Right lobe of liver (tissue), 6 donors: ENCODE data around the gene GPR17. TPM values are rescaled to one million over a fixed set of nuclear protein-coding genes. Genes with fewer than 3 reads are reported as not detected.
A peak's percentile ranks its signal among the peaks of the same experiment; 100 is the strongest.

Experiments
- ATAC-seq, 4 donors: fragments of 200-7000 bp; cut with Tn5 transposase; one replicate each; pipeline ENCODE4 v1.9.1; 2020; ENCODE audit warnings: mild to moderate bottlenecking in 4 of 4, moderate library complexity in 4 of 4
- DNase-seq, 3 donors: peaks; one replicate each; pipeline ENCODE4 v3.0.0-alpha.2; 2020
- H3K27ac ChIP-seq, 3 donors: fragments of 200-600 bp; one replicate each; pipeline ENCODE4 v1.8.0; 2022
- H3K27me3 ChIP-seq, 2 donors: fragments of 200-600 bp; one replicate each; pipeline ENCODE4 v1.8.0; 2022
- H3K36me3 ChIP-seq, 4 donors: fragments of 200-600 bp; sonication (generic) in 1 of 4; one replicate each; pipeline versions ENCODE4 v1.5.1 to v1.8.0; 2017 to 2022; ENCODE audit warnings: control low read depth in 1 of 4
- H3K4me1 ChIP-seq, 4 donors: fragments of 200-600 bp; sonication (generic) in 1 of 4; one replicate each; pipeline versions ENCODE4 v1.5.1 to v1.8.0; 2017 to 2022; ENCODE audit warnings: control low read depth in 1 of 4
- H3K4me3 ChIP-seq, 3 donors: fragments of 200-600 bp; one replicate each; pipeline ENCODE4 v1.8.0; 2022
- H3K9me3 ChIP-seq, 4 donors: fragments of 200-600 bp; sonication (generic) in 1 of 4; one replicate each; pipeline versions ENCODE4 v1.5.1 to v1.8.0; 2017 to 2022; ENCODE audit warnings: control low read depth in 1 of 4
- POLR2A ChIP-seq: fragments of 450-650 bp; IDR thresholded peaks from one replicate; pipeline ENCODE4 v1.6.1; 2017; ENCODE audit warnings: antibody characterized with exemption, mild to moderate bottlenecking
- WGBS: methylation state at CpG from one replicate; pipeline ENCODE4 v1.1.6; 2018; ENCODE audit warnings: low coverage, low lambda C conversion rate; ENCODE audit not compliant: insufficient coverage; ENCODE audit errors: missing lambda C conversion rate; 5-methylcytosine and 5-hydroxymethylcytosine counted together
- intact Hi-C, 2 donors: fragments of 100-400 bp; cut with DNase I; formaldehyde crosslinking; loops; one replicate each; pipeline versions ENCODE4 v1.11.2 to v1.14.1; 2022
- total RNA-seq, 6 experiments: library from RNA; depleted of rRNA in 2 of 6; stranded (reverse); fragments of >200 nt in 2 of 6; fragmentation: NEBNext Ultra II Directional in 3 of 6; extraction: Animal tissue kit (Norgen Biotek cat#: 25700) in 3 of 6; gene quantifications; one replicate each; pipeline versions ENCODE4 v1.1.0 to v1.2.4, GENCODE V29; 2016 to 2023
- TF ChIP-seq, protein P1 (sequence below), 4 donors: fragments of 200-600 bp in 3 of 4; fragments of 450-650 bp in 1 of 4; IDR thresholded peaks; one replicate each; pipeline versions ENCODE4 v1.5.1 to v1.8.0; 2016 to 2022; ENCODE audit warnings: antibody characterized with exemption in 4 of 4, mild to moderate bottlenecking in 2 of 4
- donor health status: DM: no; HTN: yes; CAD: no.
- donor health status: DM: no; HTN: no; CAD: no.
- donor health status: DM: no; HTN: no; CAD: no.
- donor health status: DM: no; HTN: yes; CAD: no.
- donor health status: DM: no; HTN: yes; CAD: no.

GPR17 gene
- total RNA-seq, 6 experiments from 2014 or later = not detected

DNA sequence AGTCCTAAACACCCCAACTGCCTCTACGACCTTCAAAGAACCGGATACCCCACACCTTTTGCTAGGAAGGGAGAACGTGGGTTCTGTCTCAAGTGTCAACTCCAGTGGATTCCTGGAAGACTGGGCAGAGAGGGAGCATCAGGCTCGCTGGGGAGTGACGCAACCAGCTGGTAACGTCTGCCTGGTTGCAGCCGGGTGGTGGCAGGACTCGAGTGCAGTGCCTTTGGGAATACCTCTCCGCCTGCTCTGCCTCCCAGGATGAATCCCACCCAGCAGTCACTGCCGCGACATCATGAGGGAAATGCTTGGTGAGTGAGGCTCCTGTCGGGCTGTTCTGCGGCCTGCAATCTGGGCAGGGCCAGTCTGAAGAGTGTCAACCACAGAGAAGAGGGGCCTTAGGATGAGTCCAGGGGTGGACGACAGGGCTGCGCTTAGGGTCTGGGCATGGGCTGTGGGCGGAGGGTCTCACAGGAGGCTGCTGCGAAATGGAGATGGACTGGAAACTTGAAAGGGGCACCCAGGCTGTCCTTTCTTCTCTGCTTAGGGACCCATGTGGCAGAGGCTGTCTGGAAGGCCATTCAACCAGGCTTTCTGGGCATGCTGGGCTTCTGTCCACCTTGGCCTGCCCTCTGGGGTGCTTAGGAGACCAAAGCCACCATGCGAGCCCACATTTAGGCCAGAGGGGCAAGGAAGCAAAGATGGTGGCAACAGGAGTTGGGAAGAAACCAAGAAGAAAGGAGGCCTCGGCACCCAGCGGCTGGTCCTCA lies 12.9 kb downstream of the GPR17 start:
- H3K27me3 ChIP-seq = no peaks in the 10 kb centered on the region
- WGBS = 68% methylated on average over 5 of the region's 20 CpGs
- H3K36me3 ChIP-seq = peaks cover 0 to 20% (median 7%) of the 10 kb centered on the region in 4 donors
- peak overlapping the region in 1 of 3 donors; percentile 10 for H3K27ac ChIP-seq
- ATAC-seq (no peak), DNase-seq (peak in 2 of 3 donors; percentile 37 to 40)
- TF ChIP-seq, protein P1, sequence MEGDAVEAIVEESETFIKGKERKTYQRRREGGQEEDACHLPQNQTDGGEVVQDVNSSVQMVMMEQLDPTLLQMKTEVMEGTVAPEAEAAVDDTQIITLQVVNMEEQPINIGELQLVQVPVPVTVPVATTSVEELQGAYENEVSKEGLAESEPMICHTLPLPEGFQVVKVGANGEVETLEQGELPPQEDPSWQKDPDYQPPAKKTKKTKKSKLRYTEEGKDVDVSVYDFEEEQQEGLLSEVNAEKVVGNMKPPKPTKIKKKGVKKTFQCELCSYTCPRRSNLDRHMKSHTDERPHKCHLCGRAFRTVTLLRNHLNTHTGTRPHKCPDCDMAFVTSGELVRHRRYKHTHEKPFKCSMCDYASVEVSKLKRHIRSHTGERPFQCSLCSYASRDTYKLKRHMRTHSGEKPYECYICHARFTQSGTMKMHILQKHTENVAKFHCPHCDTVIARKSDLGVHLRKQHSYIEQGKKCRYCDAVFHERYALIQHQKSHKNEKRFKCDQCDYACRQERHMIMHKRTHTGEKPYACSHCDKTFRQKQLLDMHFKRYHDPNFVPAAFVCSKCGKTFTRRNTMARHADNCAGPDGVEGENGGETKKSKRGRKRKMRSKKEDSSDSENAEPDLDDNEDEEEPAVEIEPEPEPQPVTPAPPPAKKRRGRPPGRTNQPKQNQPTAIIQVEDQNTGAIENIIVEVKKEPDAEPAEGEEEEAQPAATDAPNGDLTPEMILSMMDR (IDR thresholded peaks at IDR 0.05) = no peak
- no peak for TF ChIP-seq POLR2A
- no peaks in the 10 kb centered on the region for H3K9me3 ChIP-seq
- intact Hi-C loops = no loop called here
- no peak overlapping the region for H3K4me3 ChIP-seq
- peaks cover 0 to 18% (median 10%) of the 10 kb centered on the region in 4 donors for H3K4me1 ChIP-seq

GRCh38 chr2:127659408-127660290 lies 13.7 kb downstream of the GPR17 start:
- peak; percentile 27 to 58 (median 54) for DNase-seq
- H3K4me1 ChIP-seq = peaks cover 0 to 19% (median 11%) of the 10 kb centered on the region in 4 donors
- ATAC-seq = peak; percentile 31 to 64 (median 40)
- H3K27ac ChIP-seq = peak overlapping the region in 2 of 3 donors; percentile 10 to 38
- WGBS = 60% methylated on average over 6 of the region's 14 CpGs
- TF ChIP-seq, protein P1 (IDR thresholded peaks at IDR 0.05) = no peak
- no peak for TF ChIP-seq POLR2A
- no peaks in the 10 kb centered on the region for H3K27me3 ChIP-seq
- H3K36me3 ChIP-seq = peaks cover 0 to 12% (median 4%) of the 10 kb centered on the region in 4 donors
- intact Hi-C loops = no loop called here
- H3K9me3 ChIP-seq = no peaks in the 10 kb centered on the region
- H3K4me3 ChIP-seq = no peak overlapping the region

- 90% methylated on average over 10 of the region's 10 CpGs for WGBS
- intact Hi-C loops = no loop called here
- no peaks in the 10 kb centered on the region for H3K27me3 ChIP-seq
- H3K4me1 ChIP-seq = peaks cover 0 to 23% (median 12%) of the 10 kb centered on the region in 4 donors
- no peak for ATAC-seq
- TF ChIP-seq, protein P1 (IDR thresholded peaks at IDR 0.05) = no peak
- no peak for TF ChIP-seq POLR2A
- no peak overlapping the region for H3K4me3 ChIP-seq
- no peaks in the 10 kb centered on the region for H3K9me3 ChIP-seq
- DNase-seq = no peak
- H3K36me3 ChIP-seq = peaks cover 0 to 12% (median 4%) of the 10 kb centered on the region in 4 donors
- no peak overlapping the region for H3K27ac ChIP-seq
These were observed 14.3 kb downstream of the GPR17 start for GRCh38 chr2:127660291-127660578.

GRCh38 chr2:127661072-127661649 lies 15.2 kb downstream of the GPR17 start:
- no peak for TF ChIP-seq POLR2A
- H3K9me3 ChIP-seq = no peaks in the 10 kb centered on the region
- H3K4me3 ChIP-seq = no peak overlapping the region
- H3K27ac ChIP-seq = peak overlapping the region in 1 of 3 donors; percentile 18
- intact Hi-C loops = no loop called here
- DNase-seq (peak in 1 of 3 donors; percentile 39), ATAC-seq (no peak)
- WGBS = 20% methylated on average over 1 of the region's 14 CpGs
- no peaks in the 10 kb centered on the region for H3K27me3 ChIP-seq
- H3K4me1 ChIP-seq = peaks cover 0 to 31% (median 17%) of the 10 kb centered on the region in 4 donors
- peaks cover 0 to 8% (median 3%) of the 10 kb centered on the region in 4 donors for H3K36me3 ChIP-seq
